NCI-H1930 (cell line): ENCODE measurements around the gene LIN37.

Experiments used
- DNase-seq, 2 experiments: peaks; one replicate each; lab custom pipeline; 2025; lab: John Stamatoyannopoulos, UW

Gene LIN37

GRCh38 chr19:35748106-35749020, at the start of gene LIN37:
Gene LIN37 (plus strand): TSS chr19:35748576. CDS start chr19:35748725, 149 bp downstream.
- DNase-seq, result peak; percentile 100

GRCh38 chr19:35702223-35703012, 46.0 kb upstream of the LIN37 start:
- peak; percentile 98 to 99 for DNase-seq

GRCh38 chr19:35703343-35703742, 45.0 kb upstream of the LIN37 start:
- DNase-seq, result no peak

GRCh38 chr19:35704218-35704617, 44.2 kb upstream of the LIN37 start, which contains the start of gene ZBTB32:
Gene ZBTB32 (plus strand): TSS chr19:35704558. CDS start chr19:35714627, 10,069 bp downstream.
- no peak for DNase-seq

- DNase-seq, result no peak
Observed at GRCh38 chr19:35708391-35708790, 40.0 kb upstream of the LIN37 start.

GRCh38 chr19:35710784-35711723, 37.3 kb upstream of the LIN37 start:
- no peak for DNase-seq

GRCh38 chr19:35712567-35713505, 35.5 kb upstream of the LIN37 start:
- DNase-seq, result no peak

- DNase-seq, result no peak
Observed at GRCh38 chr19:35713506-35713850, 34.9 kb upstream of the LIN37 start.

GRCh38 chr19:35713904-35714495, 34.4 kb upstream of the LIN37 start:
- no peak for DNase-seq

GRCh38 chr19:35714601-35715354, 33.6 kb upstream of the LIN37 start:
- DNase-seq, result no peak

GRCh38 chr19:35715355-35715809, 33.0 kb upstream of the LIN37 start:
- no peak for DNase-seq

GRCh38 chr19:35715981-35716800, 32.2 kb upstream of the LIN37 start:
- no peak for DNase-seq

- DNase-seq, result peak; percentile 83 to 87
Observed at GRCh38 chr19:35716801-35717664, 31.3 kb upstream of the LIN37 start.

- peak; percentile 96 to 98 for DNase-seq
Observed at GRCh38 chr19:35717665-35718344, 30.6 kb upstream of the LIN37 start, which contains the start of gene KMT2B. Gene KMT2B (plus strand): TSS chr19:35718003. CDS start chr19:35718019, 16 bp downstream.

GRCh38 chr19:35718345-35719041, 29.9 kb upstream of the LIN37 start:
- no peak for DNase-seq
